K562 (cell line): ENCODE measurements around the gene CDKL4. TPM values are rescaled to one million over a fixed set of nuclear protein-coding genes. Genes with fewer than 3 reads are reported as not detected.

Experiments
- C11orf30 ChIP-seq: fragments of 450-650 bp; IDR thresholded peaks from 2 replicates; pipeline ENCODE4 v1.6.1; 2016; ENCODE audit warnings: low read depth, mild to moderate bottlenecking
- CREB3 ChIP-seq: fragments of 450-650 bp; conservative IDR thresholded peaks from 2 replicates; pipeline ENCODE4 v1.6.1; 2016; ENCODE audit warnings: missing genetic modification characterization, low read depth, mild to moderate bottlenecking, missing compliant biosample characterization, moderate library complexity
- CREM ChIP-seq: IDR thresholded peaks from 2 replicates; pipeline ENCODE4 v1.6.1; 2014; ENCODE audit warnings: antibody characterized with exemption, low read depth
- CTBP1 ChIP-seq: fragments of 450-650 bp; IDR thresholded peaks from 2 replicates; pipeline ENCODE4 v1.6.1; 2016; ENCODE audit warnings: borderline replicate concordance
- CTCF ChIP-seq, 3 experiments: IDR thresholded peaks in 2 of 3; conservative IDR thresholded peaks in 1 of 3; 2 replicates each; pipeline ENCODE4 v1.5.1; 2011 to 2012; ENCODE audit warnings: low read length in 3 of 3, mild to moderate bottlenecking in 3 of 3, control low read depth in 2 of 3, improper control_type of control experiment in 1 of 3, inconsistent platforms in 1 of 3, low read depth in 1 of 3, mixed read lengths in 1 of 3, moderate library complexity in 1 of 3; ENCODE audit not compliant: insufficient read depth in 2 of 3
- DEAF1 ChIP-seq: fragments of 450-650 bp; formaldehyde crosslinking; IDR thresholded peaks from 2 replicates; pipeline ENCODE4 v1.4.0; 2020; ENCODE audit warnings: mild to moderate bottlenecking, moderate library complexity
- EP400 ChIP-seq: fragments of 450-650 bp; IDR thresholded peaks from 2 replicates; pipeline ENCODE4 v1.6.1; 2017; ENCODE audit warnings: antibody characterized with exemption, mild to moderate bottlenecking, moderate library complexity
- FOSL1 ChIP-seq: fragments of 200-800 bp; sonication (Bioruptor generic); conservative IDR thresholded peaks from 2 replicates; pipeline ENCODE4 v1.6.1; 2016; ENCODE audit warnings: missing genetic modification characterization, missing compliant biosample characterization
- HMBOX1 ChIP-seq: sonication (generic); IDR thresholded peaks from 2 replicates; pipeline ENCODE4 v1.6.1; 2016
- JUN ChIP-seq, 2 experiments: sonication (generic) in 1 of 2; formaldehyde crosslinking in 1 of 2; IDR thresholded peaks; 2 replicates each; pipeline versions ENCODE4 v1.6.1 to v1.8.0; 2012 to 2022; ENCODE audit warnings: borderline replicate concordance in 2 of 2, mild to moderate bottlenecking in 2 of 2, improper control_type of control experiment in 1 of 2, low read depth in 1 of 2, low read length in 1 of 2, missing genetic modification reagents in 1 of 2
- XRCC5 ChIP-seq: fragments of 200-400 bp; formaldehyde crosslinking; IDR thresholded peaks from 2 replicates; pipeline ENCODE4 v1.6.1; 2017; ENCODE audit warnings: low read depth, mild to moderate bottlenecking, low read length
- ZNF134 ChIP-seq: fragments of 250-450 bp; sonication (Bioruptor Pico); conservative IDR thresholded peaks from 2 replicates; pipeline ENCODE4 v1.4.0; 2020
- ZNF384 ChIP-seq: IDR thresholded peaks from 2 replicates; pipeline ENCODE4 v1.6.1; 2012; ENCODE audit warnings: low read depth, low read length, improper control_type of control experiment
- polyA plus RNA-seq, 8 experiments: library from polyadenylated mRNA; depleted of rRNA in 4 of 8; stranded (reverse) in 5 of 8; unstranded in 3 of 8; fragments of >200 nt; fragmentation: Nextera tagmentation in 2 of 8; fragmentation: Illumina TruSeq in 1 of 8; extraction: Ambion mirVana in 2 of 8; extraction: Trizol in 1 of 8; gene quantifications; 2 replicates each; pipeline versions ENCODE4 v1.2.1 to v1.2.3, GENCODE V29; 2011 to 2014; ENCODE audit warnings: inconsistent platforms in 1 of 8, missing spikeins in 1 of 8
- total RNA-seq, 7 experiments: library from RNA; depleted of rRNA in 6 of 7; stranded (reverse); fragments of >200 nt in 6 of 7; fragmentation: Illumina TruSeq in 2 of 7; extraction: Trizol in 2 of 7; gene quantifications; 2 replicates each; pipeline versions ENCODE4 v1.2.1 to v1.2.3, GENCODE V29; 2011 to 2021; ENCODE audit warnings: low replicate concordance in 1 of 7

The CDKL4 gene
- total and polyA plus RNA-seq, 9 of the 15 experiments (the other 6 are each of a cell fraction or from before 2014, with no cell fraction given) = not detected

- TF ChIP-seq HMBOX1 (0 out of 2 replicates have a peak, but pooled peaks have one; percentile 17), C11orf30 (peak; percentile 27; the same call in 1 of the 2 replicates), CTCF (IDR thresholded peaks at IDR 0.05 in 2 of 3, conservative IDR thresholded peaks at IDR 0.05 in 1 of 3; ENCODE audit: insufficient read depth in 2 of 3, low read depth in 1 of 3, low read length in 3 of 3) (peak; percentile 89 to 92 (median 91)), FOSL1 (tag) (peak; percentile 23; the same call in 1 of the 2 replicates), CREB3 (tag) (0 out of 2 replicates have a peak, but pooled peaks have one; percentile 35), CREM (no peak), EP400 (peak; percentile 47; the same call in 1 of the 2 replicates), XRCC5 (0 out of 2 replicates have a peak, but pooled peaks have one; percentile 64), JUN (IDR thresholded peaks at IDR 0.05; ENCODE audit: borderline replicate concordance, low read depth, low read length) (0 out of 2 replicates have a peak, but pooled peaks have one; percentile 13), JUN (CRISPR knock-in tag; IDR thresholded peaks at IDR 0.05; ENCODE audit: borderline replicate concordance) (no peak), ZNF134 (peak; percentile 70; the same call in 1 of the 2 replicates), DEAF1 (CRISPR knock-in tag) (peak; percentile 89), CTBP1 (0 out of 2 replicates have a peak, but pooled peaks have one; percentile 25), ZNF384 (peak; percentile 83)
Measured at GRCh38 chr2:39227628-39228412, 15.9 kb downstream of the CDKL4 start (continued).
